Pulmonary artery endothelial cell (primary cell): ENCODE data around the gene RLN2. TPM values are rescaled to one million over a fixed set of nuclear protein-coding genes. Genes with fewer than 3 reads are reported as not detected.

Experiments
- DNase-seq: peaks from one replicate; pipeline ENCODE4 v3.0.0-alpha.2; 2011; ENCODE audit warnings: low read depth, low spot score
- total RNA-seq: library from RNA; depleted of rRNA; stranded (reverse); fragments of >200 nt; gene quantifications from 2 replicates; pipeline ENCODE4 v1.2.3, GENCODE V29; 2014

The RLN2 gene
- total RNA-seq, 1 donor from 2014 or later = not detected

GRCh38 chr9:5269249-5269715 is 35.2 kb downstream of the RLN2 start:
- peak; percentile 90 for DNase-seq

DNA sequence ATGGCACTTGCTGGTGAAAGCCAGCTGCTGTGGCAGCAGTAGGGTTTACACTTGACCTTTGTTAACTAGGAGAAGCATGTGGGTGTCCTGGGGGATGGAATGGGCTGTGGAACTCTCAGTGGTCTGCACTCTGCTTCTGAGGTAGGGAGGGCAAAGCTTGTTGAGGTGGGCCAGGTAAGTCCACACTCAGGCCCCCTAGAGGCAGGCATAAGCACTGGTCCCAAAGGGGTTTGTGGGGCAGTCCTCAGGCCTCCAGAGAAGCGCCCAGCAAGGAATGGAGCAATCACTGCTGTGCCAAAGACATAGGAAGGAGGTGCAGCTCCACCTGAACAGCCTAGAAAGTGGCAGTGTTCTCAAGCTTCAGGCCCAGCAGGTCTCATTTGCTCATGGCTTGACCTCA is 38.6 kb downstream of the RLN2 start:
- DNase-seq = no peak

DNA sequence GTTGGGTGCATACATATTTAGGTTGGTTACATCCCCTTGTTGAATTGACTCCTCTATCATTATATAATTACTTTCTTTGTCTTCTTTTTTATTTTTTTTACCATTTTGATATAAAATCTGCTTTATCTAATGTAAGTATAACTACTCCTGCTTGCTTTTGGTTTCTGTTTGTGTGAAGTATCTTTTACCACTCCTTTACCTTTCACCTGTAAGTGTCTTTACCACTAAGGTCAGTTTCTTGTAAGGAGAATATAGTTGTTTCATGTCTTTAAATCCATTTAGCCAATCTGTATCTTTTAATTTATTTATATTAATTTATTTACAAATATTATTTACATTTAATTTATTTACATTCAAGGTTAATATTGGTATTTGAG is 40.3 kb downstream of the RLN2 start:
- no peak for DNase-seq

DNA sequence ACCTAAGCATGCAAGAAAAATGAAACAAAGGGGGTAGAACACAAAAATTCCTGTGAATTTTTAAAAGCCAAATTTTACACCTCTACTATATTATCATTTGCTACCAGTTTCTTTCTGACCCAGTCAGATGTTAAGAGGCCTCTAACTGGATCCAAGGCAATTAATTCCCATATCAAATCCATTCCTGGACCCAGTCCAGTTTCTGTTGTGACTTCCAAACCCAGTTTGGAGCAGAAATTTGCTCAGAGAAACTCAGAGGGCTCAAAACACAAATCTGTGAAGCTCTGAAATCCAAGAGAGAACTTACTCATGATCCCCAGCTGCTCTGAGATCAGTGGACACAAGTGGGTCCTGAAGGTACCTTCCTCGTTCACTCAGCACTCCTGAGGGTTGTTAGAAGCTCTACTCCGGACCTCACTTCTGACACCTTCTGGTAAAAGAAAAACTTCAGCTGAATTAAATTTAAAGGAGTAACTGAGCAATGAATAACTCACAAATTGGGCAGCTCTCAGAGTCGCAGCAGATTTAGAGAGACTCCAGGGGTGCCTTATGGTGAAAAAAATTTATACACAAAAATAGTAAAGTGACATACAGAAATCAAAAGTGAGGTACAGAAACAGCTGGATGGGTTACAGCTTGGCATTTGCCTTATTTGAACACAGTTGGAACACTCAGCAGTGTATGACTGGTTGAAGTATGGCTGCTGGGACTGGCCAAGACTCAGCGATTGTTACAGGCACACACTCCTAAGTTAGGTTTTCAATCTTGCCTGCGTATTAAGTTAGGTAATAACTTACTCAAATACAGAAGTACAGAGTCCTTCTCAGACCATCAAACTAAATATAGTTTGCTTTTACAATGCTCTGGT is 40.9 kb downstream of the RLN2 start:
- DNase-seq = no peak

Other genes with a start within 250 kb of the RLN2 start
- gene INSL6, start 119.1 kb downstream of the RLN2 start, total RNA-seq = not detected in 2 replicates
- not detected in 2 replicates for gene INSL4, start 73.3 kb downstream of the RLN2 start, total RNA-seq
- gene RLN1, start 35.2 kb upstream of the RLN2 start, total RNA-seq = not detected in 2 replicates
- 8.2 and 12.4 TPM in 2 replicates for gene PLGRKT, start 133.2 kb upstream of the RLN2 start, total RNA-seq
- gene CD274, start 145.8 kb upstream of the RLN2 start, total RNA-seq = 39.2 and 44.7 TPM in 2 replicates
- 24.3 and 27.1 TPM in 2 replicates for gene PDCD1LG2, start 205.8 kb upstream of the RLN2 start, total RNA-seq